GM12878 (cell line): ENCODE results near the gene HSCB. TPM values are rescaled to one million over a fixed set of nuclear protein-coding genes. Genes with fewer than 3 reads are reported as not detected.

ENCODE experiments used
- CBX3 ChIP-seq: fragments of 200-600 bp; sonication (generic); IDR thresholded peaks from 2 replicates; pipeline ENCODE4 v1.6.1; 2016; ENCODE audit warnings: low read depth, borderline replicate concordance
- CREM ChIP-seq: IDR thresholded peaks from 2 replicates; pipeline ENCODE4 v1.6.1; 2014; ENCODE audit warnings: antibody characterized with exemption, low read depth
- EP300 ChIP-seq, 2 experiments: fragments of 150-350 bp in 1 of 2; IDR thresholded peaks; 2 replicates each; pipeline ENCODE4 v1.6.1; 2011 to 2012; ENCODE audit warnings: low read depth in 2 of 2, low read length in 2 of 2, borderline replicate concordance in 1 of 2, improper control_type of control experiment in 1 of 2, inconsistent platforms in 1 of 2; ENCODE audit not compliant: control insufficient read depth in 1 of 2
- ESRRA ChIP-seq: IDR thresholded peaks from 2 replicates; pipeline ENCODE4 v1.6.1; 2012; ENCODE audit warnings: mild to moderate bottlenecking, low read length, improper control_type of control experiment
- FOXK2 ChIP-seq: fragments of 450-650 bp; IDR thresholded peaks from 2 replicates; pipeline ENCODE4 v1.6.1; 2017; ENCODE audit warnings: mild to moderate bottlenecking, moderate library complexity
- HCFC1 ChIP-seq: fragments of 150-350 bp; IDR thresholded peaks from 2 replicates; pipeline ENCODE4 v1.6.1; 2014; ENCODE audit warnings: low read length
- HDAC2 ChIP-seq: fragments of 200-600 bp; sonication (generic); IDR thresholded peaks from 2 replicates; pipeline ENCODE4 v1.6.1; 2017
- KLF5 ChIP-seq: fragments of 450-650 bp; IDR thresholded peaks from 2 replicates; pipeline ENCODE4 v1.6.1; 2014; ENCODE audit warnings: mild to moderate bottlenecking; ENCODE audit not compliant: partially characterized antibody
- MEF2B ChIP-seq: fragments of 450-650 bp; IDR thresholded peaks from 2 replicates; pipeline ENCODE4 v1.6.1; 2018; ENCODE audit warnings: mild to moderate bottlenecking, moderate library complexity; ENCODE audit not compliant: partially characterized antibody, poor library complexity, severe bottlenecking
- NBN ChIP-seq: fragments of 450-650 bp; IDR thresholded peaks from 2 replicates; pipeline ENCODE4 v1.6.1; 2016
- NFIC ChIP-seq: IDR thresholded peaks from 2 replicates; pipeline ENCODE4 v1.6.1; 2012; ENCODE audit warnings: low read depth, mild to moderate bottlenecking, inconsistent platforms, low read length, moderate library complexity
- PAX8 ChIP-seq: fragments of 450-650 bp; IDR thresholded peaks from 2 replicates; pipeline ENCODE4 v1.6.1; 2017; ENCODE audit warnings: mild to moderate bottlenecking, moderate library complexity
- PKNOX1 ChIP-seq: fragments of 450-650 bp; IDR thresholded peaks from 2 replicates; pipeline ENCODE4 v1.6.1; 2016; ENCODE audit warnings: mild to moderate bottlenecking
- PML ChIP-seq: IDR thresholded peaks from 2 replicates; pipeline ENCODE4 v1.6.1; 2012; ENCODE audit warnings: low read length, inconsistent platforms
- POLR2AphosphoS5 ChIP-seq: IDR thresholded peaks from 2 replicates; pipeline ENCODE4 v1.6.1; 2011; ENCODE audit warnings: mild to moderate bottlenecking, low read length, inconsistent platforms
- SRF ChIP-seq, 2 experiments: IDR thresholded peaks; 2 replicates each; pipeline ENCODE4 v1.6.1; 2011; ENCODE audit warnings: low read depth in 2 of 2, low read length in 2 of 2, mild to moderate bottlenecking in 1 of 2, moderate library complexity in 1 of 2
- TCF7 ChIP-seq: IDR thresholded peaks from 2 replicates; pipeline ENCODE4 v1.6.1; 2014; ENCODE audit warnings: antibody characterized with exemption, borderline replicate concordance
- USF1 ChIP-seq: IDR thresholded peaks from 2 replicates; pipeline ENCODE4 v1.6.1; 2011; ENCODE audit warnings: borderline replicate concordance, low read depth, mild to moderate bottlenecking, moderate library complexity, mixed read lengths, low read length; ENCODE audit not compliant: insufficient read depth; ENCODE audit errors: extremely low read length
- YBX1 ChIP-seq: fragments of 450-650 bp; IDR thresholded peaks from 2 replicates; pipeline ENCODE4 v1.6.1; 2016; ENCODE audit warnings: antibody characterized with exemption
- ZNF384 ChIP-seq: IDR thresholded peaks from 2 replicates; pipeline ENCODE4 v1.6.1; 2012; ENCODE audit warnings: low read depth, mild to moderate bottlenecking, low read length, improper control_type of control experiment, borderline replicate concordance
- polyA plus RNA-seq, 11 experiments: library from polyadenylated mRNA; depleted of rRNA in 4 of 11; unstranded in 6 of 11; stranded (reverse) in 5 of 11; fragments of >200 nt; fragmentation: Nextera tagmentation in 4 of 11; fragmentation: Illumina TruSeq in 1 of 11; extraction: Ambion mirVana in 4 of 11; extraction: Trizol in 1 of 11; gene quantifications; 1 replicate in 1 of 11; 2 replicates in 10 of 11; pipeline versions ENCODE4 v1.2.1 to v1.2.3, GENCODE V29; 2011 to 2016; ENCODE audit warnings: inconsistent platforms in 2 of 11, missing spikeins in 2 of 11, low read depth in 1 of 11
- total RNA-seq, 4 experiments: library from RNA; depleted of rRNA in 3 of 4; stranded (reverse); fragments of >200 nt in 3 of 4; fragmentation: Illumina TruSeq in 1 of 4; extraction: Trizol in 1 of 4; gene quantifications; 2 replicates each; pipeline versions ENCODE4 v1.2.1 to v1.2.3, GENCODE V29; 2013 to 2021
- TF ChIP-seq, protein P1 (sequence below): fragments of 450-650 bp; IDR thresholded peaks from 2 replicates; pipeline ENCODE4 v1.6.1; 2017; ENCODE audit warnings: antibody characterized with exemption, mild to moderate bottlenecking, moderate library complexity
- TF ChIP-seq, protein P2 (sequence below): fragments of 450-650 bp; formaldehyde crosslinking; IDR thresholded peaks from 2 replicates; pipeline ENCODE4 v1.4.0; 2020; ENCODE audit warnings: mild to moderate bottlenecking, moderate library complexity

Gene HSCB
- total and polyA plus RNA-seq, 10 of the 15 experiments (the other 5 are each of a cell fraction or from before 2014, with no cell fraction given): 10.6 to 28.4 (median 20.8) TPM

DNA sequence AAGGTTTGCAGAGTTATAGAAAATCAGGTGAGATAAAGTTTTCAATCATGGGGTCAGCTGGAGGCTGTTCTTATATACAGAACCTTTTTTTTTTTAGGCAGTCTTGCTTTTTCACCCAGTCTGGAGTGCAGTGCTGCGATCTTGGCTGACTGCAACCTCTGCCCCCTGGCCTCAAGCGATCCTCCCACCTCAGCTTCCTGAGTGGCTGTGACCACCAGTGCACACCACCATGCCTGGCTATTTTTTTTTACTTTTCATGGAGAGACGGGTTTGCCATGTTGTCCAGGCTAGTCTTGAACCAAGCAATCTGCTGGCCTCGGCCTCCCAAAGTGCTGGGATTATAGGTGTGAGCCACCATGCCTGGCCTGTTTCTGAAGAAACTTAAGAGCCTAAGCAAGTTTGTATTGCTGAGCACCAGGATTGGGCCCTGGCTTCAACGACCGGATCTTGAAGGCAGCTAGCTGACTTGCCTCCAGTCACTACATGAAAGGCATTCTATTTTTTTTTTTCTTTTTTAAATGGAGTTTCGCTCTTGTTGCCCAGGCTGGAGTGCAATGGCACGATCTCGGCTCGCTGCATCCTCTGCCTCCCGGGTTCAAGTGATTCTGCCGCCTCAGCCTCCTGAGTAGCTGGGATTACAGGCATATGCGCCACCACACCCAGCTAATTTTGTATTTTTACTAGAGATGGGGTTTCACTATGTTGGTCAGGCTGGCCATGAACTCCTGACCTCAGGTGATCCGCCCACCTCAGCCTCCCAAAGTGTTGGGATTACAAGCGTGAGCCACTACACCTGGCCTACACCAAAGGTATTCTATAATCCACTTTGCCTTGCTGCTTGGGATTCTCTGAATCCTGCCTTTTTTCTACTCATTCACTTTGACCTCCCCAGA is 50.9 kb downstream of the HSCB start (continued):
- no peak for TF ChIP-seq HCFC1
- TF ChIP-seq PAX8: no peak
- peak; percentile 18; the same call in 1 of the 2 replicates for TF ChIP-seq PML
- no peak for TF ChIP-seq EP300 (IDR thresholded peaks at IDR 0.05; ENCODE audit: borderline replicate concordance in 1 of 2, control insufficient read depth in 1 of 2, low read depth in 2 of 2, low read length in 2 of 2)
- TF ChIP-seq, protein P1, sequence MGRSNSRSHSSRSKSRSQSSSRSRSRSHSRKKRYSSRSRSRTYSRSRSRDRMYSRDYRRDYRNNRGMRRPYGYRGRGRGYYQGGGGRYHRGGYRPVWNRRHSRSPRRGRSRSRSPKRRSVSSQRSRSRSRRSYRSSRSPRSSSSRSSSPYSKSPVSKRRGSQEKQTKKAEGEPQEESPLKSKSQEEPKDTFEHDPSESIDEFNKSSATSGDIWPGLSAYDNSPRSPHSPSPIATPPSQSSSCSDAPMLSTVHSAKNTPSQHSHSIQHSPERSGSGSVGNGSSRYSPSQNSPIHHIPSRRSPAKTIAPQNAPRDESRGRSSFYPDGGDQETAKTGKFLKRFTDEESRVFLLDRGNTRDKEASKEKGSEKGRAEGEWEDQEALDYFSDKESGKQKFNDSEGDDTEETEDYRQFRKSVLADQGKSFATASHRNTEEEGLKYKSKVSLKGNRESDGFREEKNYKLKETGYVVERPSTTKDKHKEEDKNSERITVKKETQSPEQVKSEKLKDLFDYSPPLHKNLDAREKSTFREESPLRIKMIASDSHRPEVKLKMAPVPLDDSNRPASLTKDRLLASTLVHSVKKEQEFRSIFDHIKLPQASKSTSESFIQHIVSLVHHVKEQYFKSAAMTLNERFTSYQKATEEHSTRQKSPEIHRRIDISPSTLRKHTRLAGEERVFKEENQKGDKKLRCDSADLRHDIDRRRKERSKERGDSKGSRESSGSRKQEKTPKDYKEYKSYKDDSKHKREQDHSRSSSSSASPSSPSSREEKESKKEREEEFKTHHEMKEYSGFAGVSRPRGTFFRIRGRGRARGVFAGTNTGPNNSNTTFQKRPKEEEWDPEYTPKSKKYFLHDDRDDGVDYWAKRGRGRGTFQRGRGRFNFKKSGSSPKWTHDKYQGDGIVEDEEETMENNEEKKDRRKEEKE: no peak
- TF ChIP-seq USF1: no peak
- TF ChIP-seq FOXK2: no peak
- 0 out of 2 replicates have a peak, but pooled peaks have one; percentile 9 for TF ChIP-seq CREM
- TF ChIP-seq CBX3: no peak
- TF ChIP-seq NFIC: peak; percentile 26; the same call in 1 of the 2 replicates
- TF ChIP-seq TCF7: no peak
- no peak for TF ChIP-seq NBN
- no peak for TF ChIP-seq PKNOX1
- no peak for TF ChIP-seq YBX1
- TF ChIP-seq POLR2AphosphoS5: peak; percentile 32; the same call in 1 of the 2 replicates
- TF ChIP-seq, protein P2, sequence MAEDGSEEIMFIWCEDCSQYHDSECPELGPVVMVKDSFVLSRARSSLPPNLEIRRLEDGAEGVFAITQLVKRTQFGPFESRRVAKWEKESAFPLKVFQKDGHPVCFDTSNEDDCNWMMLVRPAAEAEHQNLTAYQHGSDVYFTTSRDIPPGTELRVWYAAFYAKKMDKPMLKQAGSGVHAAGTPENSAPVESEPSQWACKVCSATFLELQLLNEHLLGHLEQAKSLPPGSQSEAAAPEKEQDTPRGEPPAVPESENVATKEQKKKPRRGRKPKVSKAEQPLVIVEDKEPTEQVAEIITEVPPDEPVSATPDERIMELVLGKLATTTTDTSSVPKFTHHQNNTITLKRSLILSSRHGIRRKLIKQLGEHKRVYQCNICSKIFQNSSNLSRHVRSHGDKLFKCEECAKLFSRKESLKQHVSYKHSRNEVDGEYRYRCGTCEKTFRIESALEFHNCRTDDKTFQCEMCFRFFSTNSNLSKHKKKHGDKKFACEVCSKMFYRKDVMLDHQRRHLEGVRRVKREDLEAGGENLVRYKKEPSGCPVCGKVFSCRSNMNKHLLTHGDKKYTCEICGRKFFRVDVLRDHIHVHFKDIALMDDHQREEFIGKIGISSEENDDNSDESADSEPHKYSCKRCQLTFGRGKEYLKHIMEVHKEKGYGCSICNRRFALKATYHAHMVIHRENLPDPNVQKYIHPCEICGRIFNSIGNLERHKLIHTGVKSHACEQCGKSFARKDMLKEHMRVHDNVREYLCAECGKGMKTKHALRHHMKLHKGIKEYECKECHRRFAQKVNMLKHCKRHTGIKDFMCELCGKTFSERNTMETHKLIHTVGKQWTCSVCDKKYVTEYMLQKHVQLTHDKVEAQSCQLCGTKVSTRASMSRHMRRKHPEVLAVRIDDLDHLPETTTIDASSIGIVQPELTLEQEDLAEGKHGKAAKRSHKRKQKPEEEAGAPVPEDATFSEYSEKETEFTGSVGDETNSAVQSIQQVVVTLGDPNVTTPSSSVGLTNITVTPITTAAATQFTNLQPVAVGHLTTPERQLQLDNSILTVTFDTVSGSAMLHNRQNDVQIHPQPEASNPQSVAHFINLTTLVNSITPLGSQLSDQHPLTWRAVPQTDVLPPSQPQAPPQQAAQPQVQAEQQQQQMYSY (CRISPR knock-in tag): no peak
- no peak for TF ChIP-seq HDAC2
- TF ChIP-seq KLF5: no peak
- peak; percentile 6 for TF ChIP-seq MEF2B
- TF ChIP-seq SRF (IDR thresholded peaks at IDR 0.05; ENCODE audit: low read depth in 2 of 2, low read length in 2 of 2): no peak
- peak; percentile 54; the same call in 1 of the 2 replicates for TF ChIP-seq ZNF384
- TF ChIP-seq ESRRA: no peak
